ENCODE data around the gene MN1. TPM values are rescaled to one million over a fixed set of nuclear protein-coding genes. Genes with fewer than 3 reads are reported as not detected.
"Not testable (repeated sequence)": the region's sequence is repeated elsewhere in the genome, so short reads cannot be mapped to it uniquely, and the experiment has no call there.

Gene MN1
- total RNA-seq, 1 experiment from 2014 or later, result 4.5 TPM

GRCh38 chr22:27750584-27751265, 50.8 kb downstream of the MN1 start:
- no peak overlapping the region for H3K4me3 ChIP-seq
- no peak overlapping the region for H3K27ac ChIP-seq
- H3K4me1 ChIP-seq (replicated peaks), result peaks cover 15% of the 10 kb centered on the region
- no peaks in the 10 kb centered on the region for H3K27me3 ChIP-seq (replicated peaks)
- no peak for DNase-seq (ENCODE audit: low read depth in 1 of 2, low spot score in 2 of 2)
- H3K36me3 ChIP-seq, result no peaks in the 10 kb centered on the region
- no peaks in the 10 kb centered on the region for H3K9me3 ChIP-seq (replicated peaks)

DNA sequence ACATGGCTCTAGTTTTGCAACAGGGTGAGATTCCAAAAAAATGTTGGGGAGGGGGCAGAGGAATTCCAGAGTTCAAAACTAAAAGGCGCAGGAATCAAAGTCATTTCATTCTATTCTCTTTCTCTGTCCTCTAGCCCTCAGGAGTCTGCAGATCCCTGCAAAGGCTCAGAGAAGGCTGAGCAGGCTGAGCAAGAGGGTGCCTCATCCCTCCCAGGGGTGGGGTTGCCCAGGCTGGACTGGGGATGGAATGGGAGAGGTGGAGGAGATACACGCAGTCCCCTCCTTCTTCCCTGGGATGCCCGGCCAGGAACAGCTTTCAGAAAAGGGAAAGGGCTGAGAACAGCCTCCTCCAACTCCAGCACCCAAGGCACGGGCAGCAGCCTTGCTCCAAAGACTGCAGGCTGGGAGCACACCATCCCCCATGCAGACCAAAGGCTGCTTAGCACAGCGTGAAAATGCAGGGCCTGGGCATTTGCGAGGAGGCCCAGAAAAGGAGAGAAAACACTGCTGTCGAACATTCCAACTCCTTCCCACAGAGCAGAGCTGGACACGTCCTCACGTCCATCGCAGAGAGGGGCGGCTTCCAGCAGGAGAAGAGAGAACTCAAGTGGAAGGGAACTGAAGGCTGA, 51.8 kb downstream of the MN1 start:
- Histone ChIP-seq H3K27ac (no peak overlapping the region), H3K9me3 (replicated peaks) (no peaks in the 10 kb centered on the region), H3K4me3 (no peak overlapping the region), H3K27me3 (replicated peaks) (no peaks in the 10 kb centered on the region), H3K4me1 (replicated peaks) (peaks cover 15% of the 10 kb centered on the region), H3K36me3 (no peaks in the 10 kb centered on the region)
- DNase-seq (ENCODE audit: low read depth in 1 of 2, low spot score in 2 of 2), result no peak

DNA sequence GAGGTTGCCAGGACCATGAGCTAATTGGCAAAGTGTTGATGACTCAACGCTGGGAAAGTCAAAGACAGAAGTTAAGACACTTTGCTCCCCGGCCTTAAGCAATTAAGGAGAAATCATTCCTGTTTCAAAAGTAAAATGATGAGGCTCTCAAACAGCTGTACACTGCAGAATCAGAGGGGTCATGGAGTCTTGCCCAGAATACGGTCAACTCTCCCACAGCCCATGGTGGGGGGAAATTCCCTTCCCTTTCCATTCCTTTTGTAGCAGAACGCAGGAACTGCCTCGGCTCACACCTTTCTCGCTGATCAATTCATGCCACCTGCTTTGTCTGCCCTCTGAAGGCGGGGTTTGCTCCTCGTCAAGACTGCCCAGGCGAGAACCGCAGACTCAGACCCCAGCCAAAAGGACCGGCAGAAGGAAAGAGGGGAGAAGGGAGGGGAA, 52.8 kb downstream of the MN1 start:
- no peaks in the 10 kb centered on the region for H3K27me3 ChIP-seq (replicated peaks)
- no peak overlapping the region for H3K4me3 ChIP-seq
- no peak overlapping the region for H3K27ac ChIP-seq
- no peaks in the 10 kb centered on the region for H3K9me3 ChIP-seq (replicated peaks)
- DNase-seq (ENCODE audit: low read depth in 1 of 2, low spot score in 2 of 2), result no peak
- H3K36me3 ChIP-seq, result no peaks in the 10 kb centered on the region
- peaks cover 15% of the 10 kb centered on the region for H3K4me1 ChIP-seq (replicated peaks)

- Histone ChIP-seq H3K27ac (no peak overlapping the region), H3K36me3 (no peaks in the 10 kb centered on the region), H3K4me3 (no peak overlapping the region), H3K27me3 (replicated peaks) (no peaks in the 10 kb centered on the region), H3K4me1 (replicated peaks) (peaks cover 15% of the 10 kb centered on the region), H3K9me3 (replicated peaks) (no peaks in the 10 kb centered on the region)
- no peak for DNase-seq (ENCODE audit: low read depth in 1 of 2, low spot score in 2 of 2)
Observed at GRCh38 chr22:27748349-27748748, 53.2 kb downstream of the MN1 start.

GRCh38 chr22:27747396-27748221, 53.9 kb downstream of the MN1 start:
- peaks cover 11% of the 10 kb centered on the region for H3K4me1 ChIP-seq (replicated peaks)
- no peaks in the 10 kb centered on the region for H3K36me3 ChIP-seq
- H3K9me3 ChIP-seq (replicated peaks), result no peaks in the 10 kb centered on the region
- H3K4me3 ChIP-seq, result no peak overlapping the region
- H3K27ac ChIP-seq, result no peak overlapping the region
- H3K27me3 ChIP-seq (replicated peaks), result no peaks in the 10 kb centered on the region
- DNase-seq (ENCODE audit: low read depth in 1 of 2, low spot score in 2 of 2), result no peak

- Histone ChIP-seq H3K9me3 (replicated peaks) (no peaks in the 10 kb centered on the region), H3K4me1 (replicated peaks) (peaks cover 11% of the 10 kb centered on the region), H3K27ac (no peak overlapping the region), H3K4me3 (no peak overlapping the region), H3K27me3 (replicated peaks) (no peaks in the 10 kb centered on the region), H3K36me3 (no peaks in the 10 kb centered on the region)
- no peak for DNase-seq (ENCODE audit: low read depth in 1 of 2, low spot score in 2 of 2)
Observed at GRCh38 chr22:27746918-27747317, 54.6 kb downstream of the MN1 start.

- no peaks in the 10 kb centered on the region for H3K9me3 ChIP-seq (replicated peaks)
Observed at GRCh38 chr22:27745809-27746208, 55.7 kb downstream of the MN1 start.

DNA sequence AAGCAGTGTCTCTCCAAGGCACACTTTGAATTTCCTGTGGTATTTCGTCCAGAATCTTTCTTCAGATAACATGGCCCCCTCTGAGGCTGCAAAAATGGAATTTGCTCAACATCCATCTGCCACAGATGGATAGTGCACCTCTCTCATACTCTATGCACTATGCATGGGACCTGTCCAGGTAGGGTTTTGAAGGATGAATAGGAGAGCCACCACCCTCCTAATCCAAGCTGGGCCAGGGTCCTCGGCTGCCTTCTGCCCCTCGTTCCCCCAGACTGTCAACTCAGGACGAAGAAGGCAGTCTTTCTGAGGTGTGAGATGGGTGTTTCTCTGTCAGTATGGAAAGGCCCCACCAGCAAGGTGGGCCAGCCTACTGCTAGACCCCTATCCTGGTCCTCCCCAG, 56.4 kb downstream of the MN1 start:
- no peaks in the 10 kb centered on the region for H3K9me3 ChIP-seq (replicated peaks)
- peaks cover 11% of the 10 kb centered on the region for H3K4me1 ChIP-seq (replicated peaks)
- DNase-seq (ENCODE audit: low read depth in 1 of 2, low spot score in 2 of 2), result no peak
- no peaks in the 10 kb centered on the region for H3K27me3 ChIP-seq (replicated peaks)
- H3K4me3 ChIP-seq, result no peak overlapping the region
- H3K36me3 ChIP-seq, result no peaks in the 10 kb centered on the region
- no peak overlapping the region for H3K27ac ChIP-seq

More at GRCh38 chr22:27745809-27746208, 55.7 kb downstream of the MN1 start:
- Histone ChIP-seq H3K27ac (no peak overlapping the region), H3K36me3 (no peaks in the 10 kb centered on the region), H3K27me3 (replicated peaks) (no peaks in the 10 kb centered on the region), H3K4me3 (no peak overlapping the region), H3K4me1 (replicated peaks) (peaks cover 11% of the 10 kb centered on the region)
- no peak for DNase-seq (ENCODE audit: low read depth in 1 of 2, low spot score in 2 of 2)

GRCh38 chr22:27744078-27744477, 57.5 kb downstream of the MN1 start:
- not testable (repeated sequence) for H3K4me3 ChIP-seq; DNase-seq (ENCODE audit: low read depth in 1 of 2, low spot score in 2 of 2); H3K4me1 ChIP-seq (replicated peaks); H3K36me3 ChIP-seq; H3K27me3 ChIP-seq (replicated peaks); H3K9me3 ChIP-seq (replicated peaks); H3K27ac ChIP-seq

DNA sequence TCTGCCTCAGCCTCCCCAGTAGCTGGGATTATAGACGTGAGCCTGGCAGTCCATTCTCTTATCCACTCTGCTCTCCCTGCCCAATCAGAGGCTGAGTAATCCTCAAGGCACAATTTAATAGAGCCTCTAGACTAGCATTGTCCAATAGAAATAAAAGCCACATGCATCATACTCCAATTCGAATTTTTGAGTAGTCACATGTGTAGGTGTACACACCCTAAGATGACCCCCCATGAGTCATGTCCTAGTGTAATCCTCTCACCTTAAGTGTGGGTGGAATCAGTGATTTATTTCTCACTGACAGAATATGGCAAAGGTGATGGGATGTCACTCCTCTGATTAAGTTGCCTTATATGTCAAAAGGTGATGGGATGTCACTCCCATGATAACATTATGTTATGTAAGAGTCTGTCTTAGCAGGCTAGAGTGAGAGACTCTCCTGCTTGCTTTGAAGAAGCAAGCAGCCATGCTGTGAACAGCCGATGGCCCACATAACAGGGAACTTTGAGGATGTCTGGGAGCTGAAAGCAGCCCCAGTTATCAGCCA, 61.3 kb downstream of the MN1 start:
- Histone ChIP-seq H3K27me3 (replicated peaks) (no peaks in the 10 kb centered on the region), H3K27ac (no peak overlapping the region), H3K9me3 (replicated peaks) (no peaks in the 10 kb centered on the region), H3K4me1 (replicated peaks) (no peaks in the 10 kb centered on the region), H3K4me3 (no peak overlapping the region), H3K36me3 (no peaks in the 10 kb centered on the region)
- DNase-seq (ENCODE audit: low read depth in 1 of 2, low spot score in 2 of 2), result no peak

DNA sequence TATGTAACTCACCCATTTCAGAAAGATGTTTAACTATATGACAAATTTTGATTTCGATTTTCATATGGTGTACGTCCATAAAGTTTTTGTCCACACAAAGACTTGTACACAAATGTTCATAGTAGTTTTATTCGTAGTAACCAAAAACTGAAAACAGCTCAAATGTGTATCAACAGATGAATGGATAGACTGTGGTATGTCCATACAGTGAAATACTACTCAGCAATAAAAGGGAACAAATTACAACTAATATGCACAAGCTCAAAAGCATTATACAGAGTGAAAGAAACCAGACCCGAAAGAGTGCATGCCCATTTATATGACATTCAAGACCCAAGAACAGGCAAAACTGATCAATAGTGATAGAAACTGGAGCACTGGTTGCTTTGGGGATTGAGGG, 64.0 kb downstream of the MN1 start:
- Histone ChIP-seq H3K9me3 (replicated peaks) (no peaks in the 10 kb centered on the region), H3K27ac (no peak overlapping the region), H3K36me3 (no peaks in the 10 kb centered on the region), H3K27me3 (replicated peaks) (no peaks in the 10 kb centered on the region), H3K4me1 (replicated peaks) (no peaks in the 10 kb centered on the region), H3K4me3 (no peak overlapping the region)
- no peak for DNase-seq (ENCODE audit: low read depth in 1 of 2, low spot score in 2 of 2)

GRCh38 chr22:27734066-27734465, 67.5 kb downstream of the MN1 start:
- DNase-seq (ENCODE audit: low read depth in 1 of 2, low spot score in 2 of 2), result no peak
- Histone ChIP-seq H3K9me3 (replicated peaks) (no peaks in the 10 kb centered on the region), H3K4me3 (no peak overlapping the region), H3K36me3 (no peaks in the 10 kb centered on the region), H3K27ac (no peak overlapping the region), H3K4me1 (replicated peaks) (peaks cover 8% of the 10 kb centered on the region), H3K27me3 (replicated peaks) (no peaks in the 10 kb centered on the region)

- Histone ChIP-seq H3K4me1 (replicated peaks) (peaks cover 20% of the 10 kb centered on the region), H3K27ac (no peak overlapping the region), H3K27me3 (replicated peaks) (no peaks in the 10 kb centered on the region), H3K36me3 (no peaks in the 10 kb centered on the region), H3K9me3 (replicated peaks) (no peaks in the 10 kb centered on the region), H3K4me3 (no peak overlapping the region)
- DNase-seq (ENCODE audit: low read depth in 1 of 2, low spot score in 2 of 2), result no peak
Observed at GRCh38 chr22:27732841-27733240, 68.7 kb downstream of the MN1 start.

DNA sequence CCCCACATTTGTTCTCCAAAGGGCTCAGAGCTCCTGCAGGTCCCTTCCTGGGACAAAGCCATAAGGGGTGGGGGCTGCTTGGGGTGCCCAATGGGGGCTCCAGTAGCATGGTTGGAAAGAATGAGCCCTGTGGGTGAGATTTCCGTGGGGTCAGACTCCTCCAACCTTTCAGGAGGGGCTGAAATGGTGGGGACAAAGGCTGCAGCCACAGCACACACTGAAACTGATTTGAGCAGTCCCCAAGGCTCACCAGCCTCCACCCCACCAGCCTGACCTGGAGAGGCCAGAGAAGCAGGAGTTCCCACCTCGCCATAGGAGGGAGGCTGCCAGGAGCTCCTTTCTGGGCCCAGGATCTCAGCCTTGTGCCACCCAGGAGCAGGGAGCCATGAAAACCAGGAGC, 69.2 kb downstream of the MN1 start:
- Histone ChIP-seq H3K36me3 (no peaks in the 10 kb centered on the region), H3K27me3 (replicated peaks) (no peaks in the 10 kb centered on the region), H3K27ac (no peak overlapping the region), H3K9me3 (replicated peaks) (no peaks in the 10 kb centered on the region), H3K4me3 (no peak overlapping the region), H3K4me1 (replicated peaks) (peaks cover 25% of the 10 kb centered on the region)
- DNase-seq (ENCODE audit: low read depth in 1 of 2, low spot score in 2 of 2), result no peak

Data from SJSA1 (cell line).